ENCODE measurements around the gene SOCS7. TPM values are rescaled to one million over a fixed set of nuclear protein-coding genes. Genes with fewer than 3 reads are reported as not detected.

Gene SOCS7
- total RNA-seq, 2 experiments from 2014 or later, result 18.0 to 18.9 TPM

GRCh38 chr17:38444151-38444550, 92.5 kb downstream of the SOCS7 start:
- H3K27me3 Mint-ChIP-seq, result no peaks in the 10 kb centered on the region
- no peaks in the 10 kb centered on the region for H3K9me3 Mint-ChIP-seq
- intact Hi-C loops (cut with micrococcal nuclease), result no loop called here
- no peaks in the 10 kb centered on the region for H3K36me3 Mint-ChIP-seq (ENCODE audit: low read depth)
- POLR2A ChIA-PET, result interaction anchor here (0.8 kb wide), 1 partner anchor 216 kb away, joined by 4 read pairs; no protein-coding TSS in a partner anchor
- H3K4me3 Mint-ChIP-seq, result no peak overlapping the region
- peaks cover 6% of the 10 kb centered on the region for H3K4me1 Mint-ChIP-seq (ENCODE audit: low read depth)
- peak; percentile 80 for TF ChIP-seq CTCF (IDR thresholded peaks at IDR 0.05)
- peak; percentile 95 for ATAC-seq
- CTCF ChIA-PET, result interaction anchor here (1.0 to 1.2 kb wide), 4 partner anchors 31 to 140 kb away, joined by 3 to 5 read pairs (median 4); no protein-coding TSS in a partner anchor
- no peak overlapping the region for H3K27ac Mint-ChIP-seq
- DNase-seq, result peak; percentile 77

GRCh38 chr17:38447502-38448085, 96.0 kb downstream of the SOCS7 start:
- Mint-ChIP-seq H3K9me3 (no peaks in the 10 kb centered on the region), H3K4me3 (no peak overlapping the region), H3K27ac (no peak overlapping the region), H3K36me3 (ENCODE audit: low read depth) (no peaks in the 10 kb centered on the region), H3K4me1 (ENCODE audit: low read depth) (peaks cover 9% of the 10 kb centered on the region), H3K27me3 (peaks cover 8% of the 10 kb centered on the region)
- intact Hi-C loops (cut with micrococcal nuclease), result no loop called here
- ChIA-PET CTCF (interaction anchor here (0.8 kb wide), 1 partner anchor 24 kb away, joined by 3 read pairs; no protein-coding TSS in a partner anchor), POLR2A (interaction anchor here (0.7 kb wide), 1 partner anchor 17 kb away, joined by 4 read pairs; no protein-coding TSS in a partner anchor)
- no peak for DNase-seq
- no peak for ATAC-seq
- no peak for TF ChIP-seq CTCF (IDR thresholded peaks at IDR 0.05)

GRCh38 chr17:38448208-38448771, 96.6 kb downstream of the SOCS7 start:
- ChIA-PET POLR2A (interaction anchor here (0.7 kb wide), 1 partner anchor 17 kb away, joined by 4 read pairs; no protein-coding TSS in a partner anchor), CTCF (no interaction called here)
- H3K27ac Mint-ChIP-seq, result no peak overlapping the region
- intact Hi-C loops (cut with micrococcal nuclease), result no loop called here
- H3K4me3 Mint-ChIP-seq, result no peak overlapping the region
- ATAC-seq (no peak), DNase-seq (no peak)
- H3K36me3 Mint-ChIP-seq (ENCODE audit: low read depth), result no peaks in the 10 kb centered on the region
- no peaks in the 10 kb centered on the region for H3K9me3 Mint-ChIP-seq
- no peak for TF ChIP-seq CTCF (IDR thresholded peaks at IDR 0.05)
- peaks cover 15% of the 10 kb centered on the region for H3K27me3 Mint-ChIP-seq
- H3K4me1 Mint-ChIP-seq (ENCODE audit: low read depth), result peaks cover 14% of the 10 kb centered on the region

GRCh38 chr17:38449364-38449763, 97.7 kb downstream of the SOCS7 start:
- intact Hi-C loops (cut with micrococcal nuclease), result no loop called here
- TF ChIP-seq CTCF (IDR thresholded peaks at IDR 0.05), result no peak
- no peak overlapping the region for H3K27ac Mint-ChIP-seq
- H3K36me3 Mint-ChIP-seq (ENCODE audit: low read depth), result no peaks in the 10 kb centered on the region
- H3K9me3 Mint-ChIP-seq, result no peaks in the 10 kb centered on the region
- ChIA-PET POLR2A (no interaction called here), CTCF (no interaction called here)
- DNase-seq (no peak), ATAC-seq (no peak)
- H3K4me3 Mint-ChIP-seq, result no peak overlapping the region
- H3K27me3 Mint-ChIP-seq, result peaks cover 19% of the 10 kb centered on the region
- peaks cover 9% of the 10 kb centered on the region for H3K4me1 Mint-ChIP-seq (ENCODE audit: low read depth)

GRCh38 chr17:38450557-38451029, 98.9 kb downstream of the SOCS7 start:
- ATAC-seq (no peak), DNase-seq (no peak)
- no peak for TF ChIP-seq CTCF (IDR thresholded peaks at IDR 0.05)
- Mint-ChIP-seq H3K27me3 (peaks cover 28% of the 10 kb centered on the region), H3K27ac (no peak overlapping the region), H3K9me3 (no peaks in the 10 kb centered on the region), H3K36me3 (ENCODE audit: low read depth) (no peaks in the 10 kb centered on the region), H3K4me1 (ENCODE audit: low read depth) (peaks cover 12% of the 10 kb centered on the region), H3K4me3 (no peak overlapping the region)
- POLR2A ChIA-PET, result no interaction called here
- intact Hi-C loops (cut with micrococcal nuclease), result no loop called here
- CTCF ChIA-PET, result interaction anchor here (1.2 kb wide), 1 partner anchor 57 kb away, joined by 3 read pairs; no protein-coding TSS in a partner anchor
